NT2/D1 (cell line): ENCODE results near the gene INO80.

Source experiments
- YY1 ChIP-seq: IDR thresholded peaks from 2 replicates; pipeline ENCODE4 v1.6.1; 2011; ENCODE audit not compliant: insufficient read length, insufficient read depth
- ZNF274 ChIP-seq: IDR thresholded peaks from 2 replicates; pipeline ENCODE4 v1.6.1; 2011; ENCODE audit warnings: mild to moderate bottlenecking, low read depth, low read length

- no peak for TF ChIP-seq ZNF274
- TF ChIP-seq YY1 = no peak
Measured at GRCh38 chr15:41024885-41025284, 91.2 kb downstream of the INO80 start.
